Endothelial cell (in vitro differentiated cells): Measurements from ENCODE around the gene ZNF670. TPM values are rescaled to one million over a fixed set of nuclear protein-coding genes. Genes with fewer than 3 reads are reported as not detected.
"Not testable (repeated sequence)": the region's sequence is repeated elsewhere in the genome, so short reads cannot be mapped to it uniquely, and the experiment has no call there.

Experiments
- DNase-seq: peaks from one replicate; pipeline ENCODE4 v3.0.0; 2021; ENCODE audit warnings: low spot score
- H3K27ac Mint-ChIP-seq: one replicate; pipeline ENCODE4 v1.8.0; 2021; ENCODE audit warnings: mixed read lengths, inconsistent platforms; ENCODE audit not compliant: unreplicated experiment
- H3K27me3 Mint-ChIP-seq: one replicate; pipeline ENCODE4 v1.8.0; 2021; ENCODE audit warnings: mild to moderate bottlenecking, moderate library complexity, mixed read lengths, inconsistent platforms; ENCODE audit not compliant: unreplicated experiment
- H3K36me3 Mint-ChIP-seq: one replicate; pipeline ENCODE4 v1.8.0; 2021; ENCODE audit warnings: mild to moderate bottlenecking, low read depth, mixed read lengths, inconsistent platforms; ENCODE audit not compliant: unreplicated experiment
- H3K4me1 Mint-ChIP-seq: one replicate; pipeline ENCODE4 v1.8.0; 2021; ENCODE audit warnings: mild to moderate bottlenecking, mixed read lengths, inconsistent platforms; ENCODE audit not compliant: unreplicated experiment
- H3K4me3 Mint-ChIP-seq: one replicate; pipeline ENCODE4 v1.8.0; 2021; ENCODE audit warnings: mild to moderate bottlenecking, mixed read lengths, inconsistent platforms; ENCODE audit not compliant: unreplicated experiment
- H3K9me3 Mint-ChIP-seq: one replicate; pipeline ENCODE4 v1.8.0; 2021; ENCODE audit warnings: mixed read lengths, inconsistent platforms; ENCODE audit not compliant: unreplicated experiment
- CTCF ChIP-seq: fragments of 200-600 bp; sonication (generic); IDR thresholded peaks from one replicate; pipeline ENCODE4 v1.5.0; 2021; ENCODE audit warnings: antibody characterized with exemption; ENCODE audit not compliant: unreplicated experiment
- long read RNA-seq: library from polyadenylated mRNA; unstranded; transcript quantifications from one replicate; pipeline ENCODE4 v2.0.0, GENCODE V29; 2020; ENCODE audit not compliant: unreplicated experiment
- total RNA-seq: library from RNA; stranded (reverse); fragmentation: NEBNext Ultra II Directional; extraction: Animal tissue kit (Norgen Biotek cat#: 25700); gene quantifications from one replicate; pipeline ENCODE4 v1.2.1, GENCODE V29; 2021; ENCODE audit not compliant: unreplicated experiment

The ZNF670 gene
- total RNA-seq, result 9.7 TPM
- long read RNA-seq, transcript ZNF670-201 (4 exons, 1,994 nt), result major isoform, 11 of 13 reads
- long read RNA-seq, partial matches to known transcripts, result 0 of 13 reads
- long read RNA-seq, other reads (novel, unspliced or antisense), result 2 of 13 reads

GRCh38 chr1:247078258-247079140 lies at the start of gene ZNF670:
Gene ZNF670, minus strand, starts transcription at chr1:247078811. Its CDS starts 215 bp downstream, at chr1:247078596.
- peaks cover 38% of the 10 kb centered on the region for H3K36me3 Mint-ChIP-seq

GRCh38 chr1:247127519-247128282 lies 49.1 kb upstream of the ZNF670 start:
- Mint-ChIP-seq H3K4me3 (peak overlapping the region; percentile 96), H3K36me3 (peaks cover 39% of the 10 kb centered on the region), H3K27ac (peak overlapping the region; percentile 93), H3K9me3 (peaks cover 12% of the 10 kb centered on the region)
- H3K4me1 Mint-ChIP-seq, DNase-seq, H3K27me3 Mint-ChIP-seq: not testable (repeated sequence)

More at GRCh38 chr1:247078258-247079140, at the start of gene ZNF670:
- peak within 1 kb of the TSS; percentile 96 for H3K4me3 Mint-ChIP-seq
- peaks cover 9% of the 10 kb centered on the region for H3K27me3 Mint-ChIP-seq
- no peak for TF ChIP-seq CTCF
- H3K9me3 Mint-ChIP-seq, result peaks cover 18% of the 10 kb centered on the region
- H3K27ac Mint-ChIP-seq, result peak within 1 kb of the TSS; percentile 92
- peak; percentile 93 for DNase-seq
- H3K4me1 Mint-ChIP-seq, result peaks cover 16% of the 10 kb centered on the region

GRCh38 chr1:247126601-247127000 lies 48.0 kb upstream of the ZNF670 start:
- DNase-seq, H3K27ac Mint-ChIP-seq, H3K4me3 Mint-ChIP-seq, H3K9me3 Mint-ChIP-seq, H3K4me1 Mint-ChIP-seq, H3K27me3 Mint-ChIP-seq: not testable (repeated sequence)
- peaks cover 29% of the 10 kb centered on the region for H3K36me3 Mint-ChIP-seq

- H3K36me3 Mint-ChIP-seq, result peaks cover 29% of the 10 kb centered on the region
- not testable (repeated sequence) for H3K4me3 Mint-ChIP-seq, H3K4me1 Mint-ChIP-seq, DNase-seq, H3K27ac Mint-ChIP-seq, H3K27me3 Mint-ChIP-seq, H3K9me3 Mint-ChIP-seq
Measured at GRCh38 chr1:247126166-247126565, 47.6 kb upstream of the ZNF670 start.

GRCh38 chr1:247121382-247121781 lies 42.8 kb upstream of the ZNF670 start:
- Mint-ChIP-seq H3K36me3 (peaks cover 9% of the 10 kb centered on the region), H3K4me1 (no peaks in the 10 kb centered on the region), H3K9me3 (peaks cover 5% of the 10 kb centered on the region), H3K27ac (no peak overlapping the region), H3K4me3 (no peak overlapping the region), H3K27me3 (no peaks in the 10 kb centered on the region)
- TF ChIP-seq CTCF, result no peak
- DNase-seq, result no peak

GRCh38 chr1:247120408-247120668 lies 41.7 kb upstream of the ZNF670 start:
- not testable (repeated sequence) for DNase-seq, H3K27ac Mint-ChIP-seq, H3K4me3 Mint-ChIP-seq, H3K9me3 Mint-ChIP-seq, H3K36me3 Mint-ChIP-seq, H3K4me1 Mint-ChIP-seq, H3K27me3 Mint-ChIP-seq
